Epithelial cell of proximal tubule (primary cell): ENCODE results near the gene UBE2O. TPM values are rescaled to one million over a fixed set of nuclear protein-coding genes. Genes with fewer than 3 reads are reported as not detected.

ENCODE experiments used
- DNase-seq: peaks from one replicate; pipeline ENCODE4 v3.0.0-alpha.2; 2011; ENCODE audit warnings: low read depth
- H3K4me3 ChIP-seq: 2 replicates; pipeline ENCODE4 v1.5.1; 2011; ENCODE audit warnings: low read depth, mild to moderate bottlenecking, low read length
- total RNA-seq: library from RNA; depleted of rRNA; stranded (reverse); fragments of >200 nt; gene quantifications from 2 replicates; pipeline ENCODE4 v1.2.3, GENCODE V29; 2015
- TF ChIP-seq, protein P1 (sequence below): conservative IDR thresholded peaks from 2 replicates; pipeline ENCODE4 v1.5.1; 2012; ENCODE audit warnings: low read depth, mild to moderate bottlenecking, low read length

The UBE2O gene
- total RNA-seq, 1 donor from 2014 or later: 15.6 TPM

DNA sequence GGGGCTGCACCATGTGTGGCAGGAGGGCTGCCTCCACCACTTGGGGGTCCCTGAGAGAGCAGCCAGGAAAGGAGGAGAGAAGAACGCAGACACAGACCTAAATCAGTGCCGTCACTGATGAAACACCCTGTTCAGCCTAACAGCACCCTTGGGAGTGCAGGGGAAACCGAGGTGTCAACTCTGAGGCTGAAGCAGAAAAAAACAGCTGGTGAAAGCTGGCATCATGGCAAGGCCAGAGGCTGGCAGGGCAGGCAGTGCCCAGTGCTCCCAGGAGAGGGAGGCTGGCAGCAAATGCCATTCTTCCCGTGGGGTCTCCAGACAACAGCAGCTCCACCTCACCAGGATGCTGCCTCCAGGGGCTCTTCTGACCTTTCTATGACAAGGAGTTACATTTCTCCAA is 45.4 kb downstream of the UBE2O start:
- no peak for DNase-seq
- TF ChIP-seq, protein P1, sequence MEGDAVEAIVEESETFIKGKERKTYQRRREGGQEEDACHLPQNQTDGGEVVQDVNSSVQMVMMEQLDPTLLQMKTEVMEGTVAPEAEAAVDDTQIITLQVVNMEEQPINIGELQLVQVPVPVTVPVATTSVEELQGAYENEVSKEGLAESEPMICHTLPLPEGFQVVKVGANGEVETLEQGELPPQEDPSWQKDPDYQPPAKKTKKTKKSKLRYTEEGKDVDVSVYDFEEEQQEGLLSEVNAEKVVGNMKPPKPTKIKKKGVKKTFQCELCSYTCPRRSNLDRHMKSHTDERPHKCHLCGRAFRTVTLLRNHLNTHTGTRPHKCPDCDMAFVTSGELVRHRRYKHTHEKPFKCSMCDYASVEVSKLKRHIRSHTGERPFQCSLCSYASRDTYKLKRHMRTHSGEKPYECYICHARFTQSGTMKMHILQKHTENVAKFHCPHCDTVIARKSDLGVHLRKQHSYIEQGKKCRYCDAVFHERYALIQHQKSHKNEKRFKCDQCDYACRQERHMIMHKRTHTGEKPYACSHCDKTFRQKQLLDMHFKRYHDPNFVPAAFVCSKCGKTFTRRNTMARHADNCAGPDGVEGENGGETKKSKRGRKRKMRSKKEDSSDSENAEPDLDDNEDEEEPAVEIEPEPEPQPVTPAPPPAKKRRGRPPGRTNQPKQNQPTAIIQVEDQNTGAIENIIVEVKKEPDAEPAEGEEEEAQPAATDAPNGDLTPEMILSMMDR: no peak
- no peak overlapping the region for H3K4me3 ChIP-seq

DNA sequence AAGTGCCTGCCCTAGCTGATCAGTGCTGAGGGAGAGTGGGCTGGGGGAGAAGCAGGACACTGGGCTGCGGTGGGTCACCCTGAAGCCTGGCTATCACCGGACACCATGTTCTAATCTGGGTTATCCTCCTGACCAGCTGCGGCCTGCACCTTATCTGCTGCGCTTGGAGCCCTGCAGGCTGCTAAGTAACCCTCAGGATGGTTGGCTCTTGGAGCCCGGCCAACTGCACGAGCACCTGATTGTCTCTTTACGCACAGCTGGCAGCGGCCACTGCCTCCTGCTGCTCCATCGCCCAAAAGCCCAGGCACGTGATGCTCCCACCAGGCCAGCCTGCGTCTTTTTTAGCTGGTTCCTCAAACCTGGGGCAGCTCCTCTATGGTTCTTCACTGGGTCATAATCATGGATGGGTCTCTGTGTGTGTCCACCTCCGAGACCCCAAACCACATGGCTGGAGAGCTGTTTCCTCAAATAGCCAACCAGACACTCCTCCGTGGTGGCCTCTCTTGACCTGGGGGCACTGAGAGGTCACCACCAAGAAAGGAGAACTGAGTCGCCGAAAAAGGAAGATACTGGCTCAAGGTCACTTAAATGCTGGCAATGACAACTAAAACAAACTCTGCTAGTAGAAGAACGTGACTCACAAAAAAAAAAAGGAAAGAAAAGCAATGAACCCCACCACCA is 46.8 kb downstream of the UBE2O start:
- no peak overlapping the region for H3K4me3 ChIP-seq
- TF ChIP-seq, protein P1: no peak
- DNase-seq: no peak

GRCh38 chr17:76405607-76405966 is 47.4 kb downstream of the UBE2O start:
- TF ChIP-seq, protein P1: no peak
- no peak overlapping the region for H3K4me3 ChIP-seq
- no peak for DNase-seq

- DNase-seq: no peak
- no peak overlapping the region for H3K4me3 ChIP-seq
- TF ChIP-seq, protein P1: no peak
Measured at GRCh38 chr17:76404976-76405563, 47.9 kb downstream of the UBE2O start.

- TF ChIP-seq, protein P1: no peak
- no peak overlapping the region for H3K4me3 ChIP-seq
- no peak for DNase-seq
Measured at GRCh38 chr17:76404256-76404655, 48.7 kb downstream of the UBE2O start.

GRCh38 chr17:76402711-76403110 is 50.2 kb downstream of the UBE2O start:
- TF ChIP-seq, protein P1: no peak
- no peak overlapping the region for H3K4me3 ChIP-seq
- no peak for DNase-seq
